Omental fat pad (tissue), 4 donors: Measurements from ENCODE around the gene SPATA1. TPM values are rescaled to one million over a fixed set of nuclear protein-coding genes. Genes with fewer than 3 reads are reported as not detected.
"Not testable (repeated sequence)": the region's sequence is repeated elsewhere in the genome, so short reads cannot be mapped to it uniquely, and the experiment has no call there.

Experiments used
- ATAC-seq: fragments of 150-250 bp; one replicate; pipeline ENCODE4 v1.9.1; 2016; ENCODE audit warnings: mild to moderate bottlenecking, moderate library complexity; ENCODE audit not compliant: low FRiP score
- DNase-seq: peaks from one replicate; pipeline ENCODE4 v3.0.0-alpha.2; 2019; ENCODE audit warnings: low spot score
- CTCF ChIP-seq, 3 donors: fragments of 450-650 bp; IDR thresholded peaks; one replicate each; pipeline ENCODE4 v1.5.1; 2016 to 2017; ENCODE audit warnings: antibody characterized with exemption in 3 of 3, mild to moderate bottlenecking in 3 of 3, moderate library complexity in 2 of 3
- total RNA-seq, 4 donors: library from RNA; depleted of rRNA; stranded (reverse); fragments of >200 nt; gene quantifications; one replicate each; pipeline ENCODE4 v1.1.0, GENCODE V29; 2016

The SPATA1 gene
- total RNA-seq, 4 donors from 2014 or later, result 0.31 to 7.9 (median 3.1) TPM

DNA sequence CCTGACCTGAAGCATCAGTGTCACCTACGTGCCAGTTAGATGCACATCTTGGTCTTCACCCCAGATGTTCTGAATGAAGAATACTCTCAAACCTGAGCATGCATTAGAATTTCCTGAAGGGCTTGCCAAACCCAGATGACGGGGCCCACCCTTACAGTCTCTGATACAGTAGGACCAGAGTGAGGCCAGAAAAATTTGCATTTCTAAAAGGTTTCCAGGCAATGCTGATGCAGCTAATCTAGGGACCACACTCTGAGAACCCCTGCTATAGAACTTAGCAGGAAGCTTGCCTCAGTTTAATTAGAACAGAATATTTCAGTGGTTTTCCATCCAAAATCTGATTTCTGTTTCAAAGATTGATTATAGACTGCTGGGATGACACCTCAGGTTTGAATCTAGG lies 77.9 kb downstream of the SPATA1 start:
- ATAC-seq, result no peak
- no peak for TF ChIP-seq CTCF (IDR thresholded peaks at IDR 0.05)
- no peak for DNase-seq

DNA sequence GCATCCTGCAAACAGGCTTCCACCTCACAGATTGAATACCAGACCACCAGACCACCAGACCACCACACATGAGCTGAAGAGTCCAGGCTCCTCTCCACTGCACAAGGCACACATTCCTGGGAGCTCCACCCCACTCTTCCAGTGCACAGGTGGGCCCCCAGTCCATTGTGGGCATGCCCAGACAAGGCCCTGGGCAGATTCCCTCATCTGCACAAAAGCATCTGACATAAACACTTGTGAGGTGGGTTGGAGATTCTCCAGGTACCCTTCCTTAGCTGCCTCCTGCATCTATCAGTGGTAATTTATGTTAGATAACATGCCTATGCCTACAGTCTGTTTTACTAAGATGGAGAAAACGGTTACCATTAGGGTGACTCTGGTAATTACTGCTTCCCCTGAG lies 79.6 kb downstream of the SPATA1 start:
- DNase-seq (no peak), ATAC-seq (no peak)
- TF ChIP-seq CTCF (IDR thresholded peaks at IDR 0.05), result no peak

GRCh38 chr1:84587099-84587498 lies 80.9 kb downstream of the SPATA1 start:
- ATAC-seq, result no peak
- TF ChIP-seq CTCF (IDR thresholded peaks at IDR 0.05), result no peak
- no peak for DNase-seq

GRCh38 chr1:84594959-84595358 lies 88.8 kb downstream of the SPATA1 start:
- not testable (repeated sequence) for ATAC-seq

DNA sequence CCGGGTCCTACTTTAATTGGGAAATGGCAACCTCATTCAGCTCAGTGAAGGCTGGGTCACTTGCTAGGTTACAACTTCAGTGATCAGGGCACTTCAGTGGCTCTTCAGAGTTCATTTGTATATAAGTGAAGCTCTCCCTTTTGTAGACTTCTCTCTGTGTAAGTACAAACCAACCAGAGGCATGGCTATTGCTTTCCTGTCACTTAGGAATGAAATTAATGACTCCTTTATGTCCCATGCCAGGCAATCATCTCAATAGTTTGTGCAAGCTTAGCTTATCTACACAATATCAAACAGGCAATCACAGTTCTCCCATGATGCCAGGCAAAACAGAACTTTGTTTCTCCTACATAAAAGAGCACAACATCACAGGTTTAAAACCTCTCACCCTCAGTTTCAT lies 90.8 kb downstream of the SPATA1 start:
- ATAC-seq, result no peak

More at GRCh38 chr1:84594959-84595358, 88.8 kb downstream of the SPATA1 start:
- not testable (repeated sequence) for DNase-seq

DNA sequence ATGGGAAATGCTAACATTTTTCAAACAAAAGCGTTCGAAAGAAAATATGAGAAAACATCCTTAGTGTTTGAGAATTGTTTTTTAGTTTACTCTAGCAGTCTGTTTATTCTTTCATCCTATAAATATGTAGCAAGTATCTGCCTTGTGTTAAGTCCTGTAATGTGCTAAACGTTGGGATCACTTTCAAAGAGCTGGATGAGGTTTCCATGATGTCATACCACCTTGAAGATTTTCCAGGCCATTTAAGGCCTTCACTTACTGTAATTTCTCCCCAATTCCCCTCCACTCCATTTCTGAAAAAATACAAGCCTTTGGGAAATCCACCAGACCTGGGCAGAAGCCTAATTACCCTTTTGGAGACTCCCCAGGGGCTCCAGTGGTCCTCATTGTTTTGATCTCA lies 92.2 kb downstream of the SPATA1 start:
- TF ChIP-seq CTCF (IDR thresholded peaks at IDR 0.05), result no peak
- DNase-seq, result no peak

More for the DNA sequence above, 90.8 kb downstream of the SPATA1 start:
- TF ChIP-seq CTCF (IDR thresholded peaks at IDR 0.05), result no peak
- DNase-seq, result no peak

DNA sequence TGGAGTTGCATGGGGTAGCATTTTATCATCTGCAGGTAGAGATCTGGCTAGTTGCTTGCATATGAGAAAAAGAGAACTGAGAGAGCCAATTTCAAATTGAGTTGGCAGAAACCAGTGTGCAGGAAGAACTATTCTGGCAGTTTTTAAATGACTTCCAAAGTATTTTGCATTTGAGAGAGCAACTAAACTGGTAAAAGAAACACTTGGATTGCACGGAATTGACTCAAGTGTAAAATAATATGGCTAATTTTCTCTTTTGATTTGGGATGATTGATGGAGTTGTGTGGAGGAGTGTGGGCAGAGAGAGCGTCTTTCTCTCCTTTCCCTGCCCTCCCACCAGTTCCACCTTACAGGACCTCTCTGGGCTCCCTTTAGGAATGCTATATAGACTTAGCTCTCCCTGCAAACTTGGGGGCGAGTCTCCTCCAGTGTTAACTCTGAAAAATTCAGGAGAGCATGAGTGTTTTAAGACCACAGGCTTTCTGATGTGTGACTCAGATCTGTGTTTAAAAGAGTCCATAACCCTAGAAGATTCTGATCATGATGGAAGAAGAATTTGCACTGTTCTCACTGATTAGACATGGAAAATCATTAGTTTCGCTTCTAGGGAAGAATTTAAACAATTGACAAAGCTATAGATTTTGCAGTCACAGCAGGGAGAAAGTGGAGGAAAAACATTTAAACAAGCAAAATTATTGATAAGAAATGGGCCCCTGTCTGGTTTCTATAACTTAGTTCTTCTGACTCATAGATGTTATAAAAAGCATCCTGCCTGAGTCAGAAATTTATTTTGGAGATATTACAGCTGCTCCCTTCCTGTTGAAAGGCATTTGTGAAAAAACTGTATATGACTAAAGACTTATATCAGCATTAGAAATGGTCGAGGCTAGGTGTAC lies 92.9 kb downstream of the SPATA1 start:
- no peak for DNase-seq
- ATAC-seq, result peak; percentile 65
- no peak for TF ChIP-seq CTCF (IDR thresholded peaks at IDR 0.05)

More for the DNA sequence above, 92.2 kb downstream of the SPATA1 start:
- ATAC-seq, result no peak
